Liver (tissue), 3 donors: ENCODE results near the gene MRPL47.

Experiments used
- GABPA ChIP-seq, 2 donors: IDR thresholded peaks in 1 of 2; conservative IDR thresholded peaks in 1 of 2; 2 replicates each; pipeline ENCODE4 v1.6.1; 2016; ENCODE audit warnings: antibody characterized with exemption in 2 of 2, mild to moderate bottlenecking in 1 of 2, moderate library complexity in 1 of 2
- MAX ChIP-seq: IDR thresholded peaks from 2 replicates; pipeline ENCODE4 v1.6.1; 2016; ENCODE audit warnings: antibody characterized with exemption
- RAD21 ChIP-seq, 2 donors: IDR thresholded peaks; 2 replicates each; pipeline ENCODE4 v1.6.1; 2016; ENCODE audit warnings: antibody characterized with exemption in 2 of 2, mild to moderate bottlenecking in 2 of 2
- RXRA ChIP-seq, 2 donors: IDR thresholded peaks; 2 replicates each; pipeline ENCODE4 v1.6.1; 2017 to 2018; ENCODE audit warnings: antibody characterized with exemption in 2 of 2, mild to moderate bottlenecking in 1 of 2
- YY1 ChIP-seq: IDR thresholded peaks from 2 replicates; pipeline ENCODE4 v1.6.1; 2016; ENCODE audit warnings: antibody characterized with exemption, mild to moderate bottlenecking
- TF ChIP-seq, protein P1 (sequence below): IDR thresholded peaks from 2 replicates; pipeline ENCODE4 v1.6.1; 2016; ENCODE audit warnings: antibody characterized with exemption
- TF ChIP-seq, protein P2 (sequence below): IDR thresholded peaks from 2 replicates; pipeline ENCODE4 v1.6.1; 2016; ENCODE audit warnings: antibody characterized with exemption, mild to moderate bottlenecking
- TF ChIP-seq, protein P3 (sequence below): fragments of 150-350 bp; IDR thresholded peaks from 2 replicates; pipeline ENCODE4 v1.5.1; 2017; ENCODE audit warnings: improper control_type of control experiment, low read depth, low read length; ENCODE audit not compliant: missing input control
- donor health status: healthy.
- donor health status: healthy.

- TF ChIP-seq, protein P1, sequence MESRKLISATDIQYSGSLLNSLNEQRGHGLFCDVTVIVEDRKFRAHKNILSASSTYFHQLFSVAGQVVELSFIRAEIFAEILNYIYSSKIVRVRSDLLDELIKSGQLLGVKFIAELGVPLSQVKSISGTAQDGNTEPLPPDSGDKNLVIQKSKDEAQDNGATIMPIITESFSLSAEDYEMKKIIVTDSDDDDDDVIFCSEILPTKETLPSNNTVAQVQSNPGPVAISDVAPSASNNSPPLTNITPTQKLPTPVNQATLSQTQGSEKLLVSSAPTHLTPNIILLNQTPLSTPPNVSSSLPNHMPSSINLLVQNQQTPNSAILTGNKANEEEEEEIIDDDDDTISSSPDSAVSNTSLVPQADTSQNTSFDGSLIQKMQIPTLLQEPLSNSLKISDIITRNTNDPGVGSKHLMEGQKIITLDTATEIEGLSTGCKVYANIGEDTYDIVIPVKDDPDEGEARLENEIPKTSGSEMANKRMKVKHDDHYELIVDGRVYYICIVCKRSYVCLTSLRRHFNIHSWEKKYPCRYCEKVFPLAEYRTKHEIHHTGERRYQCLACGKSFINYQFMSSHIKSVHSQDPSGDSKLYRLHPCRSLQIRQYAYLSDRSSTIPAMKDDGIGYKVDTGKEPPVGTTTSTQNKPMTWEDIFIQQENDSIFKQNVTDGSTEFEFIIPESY, result no peak
- no peak for TF ChIP-seq MAX
- TF ChIP-seq, protein P2, sequence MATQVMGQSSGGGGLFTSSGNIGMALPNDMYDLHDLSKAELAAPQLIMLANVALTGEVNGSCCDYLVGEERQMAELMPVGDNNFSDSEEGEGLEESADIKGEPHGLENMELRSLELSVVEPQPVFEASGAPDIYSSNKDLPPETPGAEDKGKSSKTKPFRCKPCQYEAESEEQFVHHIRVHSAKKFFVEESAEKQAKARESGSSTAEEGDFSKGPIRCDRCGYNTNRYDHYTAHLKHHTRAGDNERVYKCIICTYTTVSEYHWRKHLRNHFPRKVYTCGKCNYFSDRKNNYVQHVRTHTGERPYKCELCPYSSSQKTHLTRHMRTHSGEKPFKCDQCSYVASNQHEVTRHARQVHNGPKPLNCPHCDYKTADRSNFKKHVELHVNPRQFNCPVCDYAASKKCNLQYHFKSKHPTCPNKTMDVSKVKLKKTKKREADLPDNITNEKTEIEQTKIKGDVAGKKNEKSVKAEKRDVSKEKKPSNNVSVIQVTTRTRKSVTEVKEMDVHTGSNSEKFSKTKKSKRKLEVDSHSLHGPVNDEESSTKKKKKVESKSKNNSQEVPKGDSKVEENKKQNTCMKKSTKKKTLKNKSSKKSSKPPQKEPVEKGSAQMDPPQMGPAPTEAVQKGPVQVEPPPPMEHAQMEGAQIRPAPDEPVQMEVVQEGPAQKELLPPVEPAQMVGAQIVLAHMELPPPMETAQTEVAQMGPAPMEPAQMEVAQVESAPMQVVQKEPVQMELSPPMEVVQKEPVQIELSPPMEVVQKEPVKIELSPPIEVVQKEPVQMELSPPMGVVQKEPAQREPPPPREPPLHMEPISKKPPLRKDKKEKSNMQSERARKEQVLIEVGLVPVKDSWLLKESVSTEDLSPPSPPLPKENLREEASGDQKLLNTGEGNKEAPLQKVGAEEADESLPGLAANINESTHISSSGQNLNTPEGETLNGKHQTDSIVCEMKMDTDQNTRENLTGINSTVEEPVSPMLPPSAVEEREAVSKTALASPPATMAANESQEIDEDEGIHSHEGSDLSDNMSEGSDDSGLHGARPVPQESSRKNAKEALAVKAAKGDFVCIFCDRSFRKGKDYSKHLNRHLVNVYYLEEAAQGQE, result no peak
- TF ChIP-seq, protein P3, sequence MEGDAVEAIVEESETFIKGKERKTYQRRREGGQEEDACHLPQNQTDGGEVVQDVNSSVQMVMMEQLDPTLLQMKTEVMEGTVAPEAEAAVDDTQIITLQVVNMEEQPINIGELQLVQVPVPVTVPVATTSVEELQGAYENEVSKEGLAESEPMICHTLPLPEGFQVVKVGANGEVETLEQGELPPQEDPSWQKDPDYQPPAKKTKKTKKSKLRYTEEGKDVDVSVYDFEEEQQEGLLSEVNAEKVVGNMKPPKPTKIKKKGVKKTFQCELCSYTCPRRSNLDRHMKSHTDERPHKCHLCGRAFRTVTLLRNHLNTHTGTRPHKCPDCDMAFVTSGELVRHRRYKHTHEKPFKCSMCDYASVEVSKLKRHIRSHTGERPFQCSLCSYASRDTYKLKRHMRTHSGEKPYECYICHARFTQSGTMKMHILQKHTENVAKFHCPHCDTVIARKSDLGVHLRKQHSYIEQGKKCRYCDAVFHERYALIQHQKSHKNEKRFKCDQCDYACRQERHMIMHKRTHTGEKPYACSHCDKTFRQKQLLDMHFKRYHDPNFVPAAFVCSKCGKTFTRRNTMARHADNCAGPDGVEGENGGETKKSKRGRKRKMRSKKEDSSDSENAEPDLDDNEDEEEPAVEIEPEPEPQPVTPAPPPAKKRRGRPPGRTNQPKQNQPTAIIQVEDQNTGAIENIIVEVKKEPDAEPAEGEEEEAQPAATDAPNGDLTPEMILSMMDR, result no peak
- no peak for TF ChIP-seq GABPA (IDR thresholded peaks at IDR 0.05 in 1 of 2, conservative IDR thresholded peaks at IDR 0.05 in 1 of 2)
- TF ChIP-seq YY1, result no peak
- TF ChIP-seq RXRA (IDR thresholded peaks at IDR 0.05), result no peak
- TF ChIP-seq RAD21 (IDR thresholded peaks at IDR 0.05), result no peak
Observed at GRCh38 chr3:179599531-179599930, 4.9 kb downstream of the MRPL47 start.
